A673 (cell line): Measurements from ENCODE around the gene FAM120B. TPM values are rescaled to one million over a fixed set of nuclear protein-coding genes. Genes with fewer than 3 reads are reported as not detected.

Experiments
- BruUV-seq: library from RNA; stranded (reverse); fragments of 400-500 nt; replicated peaks from 2 replicates; lab custom pipeline; 2021; lab: Mats Ljungman, UMichigan
- CTCF ChIA-PET: fragments of 300-600 bp; sonication (Branson Sonifier 250); formaldehyde crosslinking; loops from one replicate; lab custom pipeline; 2022; ENCODE audit warnings: antibody characterized with exemption; lab: Charles Lee
- POLR2A ChIA-PET: fragments of 300-600 bp; sonication (Branson Sonifier 250); formaldehyde crosslinking; loops from one replicate; lab custom pipeline; 2022; ENCODE audit warnings: antibody characterized with exemption; ENCODE audit not compliant: low non-redundant PET; lab: Charles Lee
- DNase-seq: peaks from one replicate; pipeline ENCODE4 v3.0.0-alpha.2; 2015; ENCODE audit warnings: low spot score
- H3K27ac ChIP-seq: fragments of 200-600 bp; sonication (generic); 2 replicates; pipeline ENCODE4 v1.5.1; 2016; ENCODE audit warnings: mixed run types, low read depth, mild to moderate bottlenecking, mixed read lengths, antibody characterized with exemption, low read length; ENCODE audit not compliant: poor library complexity, severe bottlenecking
- H3K27me3 ChIP-seq: fragments of 200-600 bp; sonication (generic); replicated peaks from 2 replicates; pipeline ENCODE4 v1.6.1; 2017; ENCODE audit warnings: mixed run types, low read depth, mild to moderate bottlenecking, mixed read lengths, antibody characterized with exemption, low read length; ENCODE audit not compliant: insufficient read depth, poor library complexity
- H3K36me3 ChIP-seq: fragments of 200-600 bp; sonication (generic); 2 replicates; pipeline ENCODE4 v1.6.1; 2016; ENCODE audit warnings: mixed run types, mild to moderate bottlenecking, mixed read lengths, antibody characterized with exemption, low read length; ENCODE audit not compliant: insufficient read depth, poor library complexity, severe bottlenecking
- H3K4me1 ChIP-seq: fragments of 200-600 bp; sonication (generic); 2 replicates; pipeline ENCODE4 v1.6.1; 2017; ENCODE audit warnings: mixed run types, mild to moderate bottlenecking, mixed read lengths, antibody characterized with exemption, low read length; ENCODE audit not compliant: insufficient read depth, poor library complexity, severe bottlenecking
- H3K4me3 ChIP-seq: fragments of 200-600 bp; sonication (generic); 2 replicates; pipeline ENCODE4 v1.5.1; 2016; ENCODE audit warnings: low read depth, mixed run types, mild to moderate bottlenecking, mixed read lengths, low read length; ENCODE audit not compliant: poor library complexity, severe bottlenecking
- H3K9me3 ChIP-seq: fragments of 200-600 bp; sonication (generic); 2 replicates; pipeline ENCODE4 v1.6.1; 2016; ENCODE audit warnings: mixed run types, low read depth, mild to moderate bottlenecking, mixed read lengths, antibody characterized with exemption, low read length; ENCODE audit not compliant: poor library complexity, severe bottlenecking
- CTCF ChIP-seq: fragments of 300-800, 200-600 bp; sonication (generic); conservative IDR thresholded peaks from 2 replicates; pipeline ENCODE4 v1.5.1; 2017; ENCODE audit warnings: low read depth, mild to moderate bottlenecking, antibody characterized with exemption, low read length, moderate library complexity, mixed read lengths
- EZH2 ChIP-seq: fragments of 200-600 bp; sonication (generic); IDR thresholded peaks from 2 replicates; pipeline ENCODE4 v1.6.1; 2017; ENCODE audit warnings: borderline replicate concordance, low read depth, mild to moderate bottlenecking, mixed read lengths, antibody characterized with exemption, low read length; ENCODE audit not compliant: poor library complexity, severe bottlenecking
- intact Hi-C: fragments of 100-400 bp; cut with micrococcal nuclease; formaldehyde crosslinking; loops from one replicate; pipeline ENCODE4 v1.10.0; 2022; ENCODE audit not compliant: unreplicated experiment
- total RNA-seq: library from RNA; stranded (reverse); gene quantifications from 2 replicates; pipeline ENCODE4 v1.2.3, GENCODE V29; 2021

Gene FAM120B
- total RNA-seq, 1 experiment from 2014 or later: 31.6 TPM

GRCh38 chr6:170369403-170369802 lies 62.8 kb downstream of the FAM120B start:
- CTCF ChIA-PET: no interaction called here
- TF ChIP-seq EZH2 (no peak), CTCF (no peak)
- Histone ChIP-seq H3K9me3 (no peaks in the 10 kb centered on the region), H3K4me1 (no peaks in the 10 kb centered on the region), H3K4me3 (no peak overlapping the region), H3K27ac (no peak overlapping the region), H3K27me3 (no peaks in the 10 kb centered on the region), H3K36me3 (no peaks in the 10 kb centered on the region)
- intact Hi-C loops: no loop called here
- no TSS peak for BruUV-seq
- POLR2A ChIA-PET: no interaction called here
- DNase-seq: no peak

- ChIA-PET POLR2A (no interaction called here), CTCF (no interaction called here)
- no peaks in the 10 kb centered on the region for H3K27me3 ChIP-seq
- H3K27ac ChIP-seq: no peak overlapping the region
- no TSS peak for BruUV-seq
- H3K36me3 ChIP-seq: no peaks in the 10 kb centered on the region
- H3K4me1 ChIP-seq: no peaks in the 10 kb centered on the region
- no peaks in the 10 kb centered on the region for H3K9me3 ChIP-seq
- TF ChIP-seq EZH2 (no peak), CTCF (no peak)
- DNase-seq: no peak
- intact Hi-C loops: no loop called here
- H3K4me3 ChIP-seq: no peak overlapping the region
Measured at GRCh38 chr6:170370416-170370815, 63.9 kb downstream of the FAM120B start.

GRCh38 chr6:170371080-170371479 lies 64.5 kb downstream of the FAM120B start:
- POLR2A ChIA-PET: no interaction called here
- H3K27me3 ChIP-seq: no peaks in the 10 kb centered on the region
- H3K27ac ChIP-seq: no peak overlapping the region
- no peak overlapping the region for H3K4me3 ChIP-seq
- BruUV-seq: no TSS peak
- H3K4me1 ChIP-seq: no peaks in the 10 kb centered on the region
- CTCF ChIA-PET: interaction anchor here (0.7 kb wide), 1 partner anchor 416 kb away, joined by 3 read pairs; no protein-coding TSS in a partner anchor
- DNase-seq: no peak
- no peak for TF ChIP-seq CTCF
- TF ChIP-seq EZH2: no peak
- H3K9me3 ChIP-seq: no peaks in the 10 kb centered on the region
- no peaks in the 10 kb centered on the region for H3K36me3 ChIP-seq
- intact Hi-C loops: no loop called here
